ENCODE measurements around the gene TMEM92. TPM values are rescaled to one million over a fixed set of nuclear protein-coding genes. Genes with fewer than 3 reads are reported as not detected.

The TMEM92 gene
- total RNA-seq, 1 donor from 2014 or later, result 1.6 TPM

DNA sequence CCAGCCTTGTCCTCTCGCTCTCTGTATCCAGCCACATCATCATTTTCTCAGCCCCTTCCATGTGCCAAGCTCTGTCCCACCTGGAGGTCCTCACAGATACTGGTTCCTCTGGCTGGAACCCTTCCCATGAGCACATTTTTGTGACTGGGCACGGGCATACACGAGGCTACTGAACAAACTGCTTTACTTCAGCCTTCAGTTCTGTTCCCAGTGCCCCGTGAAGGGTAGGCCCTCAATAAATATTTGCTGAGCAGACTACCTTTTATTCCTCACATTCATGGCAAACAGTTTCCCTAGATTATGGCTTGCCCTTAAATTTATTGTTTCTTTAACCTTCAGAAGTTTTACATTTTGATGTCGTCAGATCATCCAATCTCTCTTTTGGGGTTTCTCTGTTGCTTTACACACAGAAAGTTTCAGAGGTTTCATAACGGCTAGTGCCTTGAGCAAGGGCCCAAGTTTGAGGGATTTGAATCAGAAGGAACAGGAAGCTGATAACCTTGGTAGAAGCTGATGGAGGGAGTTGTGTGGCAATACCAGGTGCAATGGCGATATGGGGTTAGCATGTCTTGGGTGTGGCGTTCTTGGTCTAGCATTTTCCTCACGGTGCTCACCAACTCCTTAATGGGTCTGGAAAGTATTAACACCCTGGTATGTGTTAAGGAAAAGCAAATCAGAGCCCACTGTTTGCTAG lies 27.8 kb downstream of the TMEM92 start:
- TF ChIP-seq, protein P1, sequence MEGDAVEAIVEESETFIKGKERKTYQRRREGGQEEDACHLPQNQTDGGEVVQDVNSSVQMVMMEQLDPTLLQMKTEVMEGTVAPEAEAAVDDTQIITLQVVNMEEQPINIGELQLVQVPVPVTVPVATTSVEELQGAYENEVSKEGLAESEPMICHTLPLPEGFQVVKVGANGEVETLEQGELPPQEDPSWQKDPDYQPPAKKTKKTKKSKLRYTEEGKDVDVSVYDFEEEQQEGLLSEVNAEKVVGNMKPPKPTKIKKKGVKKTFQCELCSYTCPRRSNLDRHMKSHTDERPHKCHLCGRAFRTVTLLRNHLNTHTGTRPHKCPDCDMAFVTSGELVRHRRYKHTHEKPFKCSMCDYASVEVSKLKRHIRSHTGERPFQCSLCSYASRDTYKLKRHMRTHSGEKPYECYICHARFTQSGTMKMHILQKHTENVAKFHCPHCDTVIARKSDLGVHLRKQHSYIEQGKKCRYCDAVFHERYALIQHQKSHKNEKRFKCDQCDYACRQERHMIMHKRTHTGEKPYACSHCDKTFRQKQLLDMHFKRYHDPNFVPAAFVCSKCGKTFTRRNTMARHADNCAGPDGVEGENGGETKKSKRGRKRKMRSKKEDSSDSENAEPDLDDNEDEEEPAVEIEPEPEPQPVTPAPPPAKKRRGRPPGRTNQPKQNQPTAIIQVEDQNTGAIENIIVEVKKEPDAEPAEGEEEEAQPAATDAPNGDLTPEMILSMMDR (conservative IDR thresholded peaks at IDR 0.05), result no peak
- Mint-ChIP-seq H3K27me3 (no peaks in the 10 kb centered on the region), H3K36me3 (no peaks in the 10 kb centered on the region), H3K4me3 (no peak overlapping the region), H3K4me1 (ENCODE audit: unreplicated experiment) (peaks cover 12% of the 10 kb centered on the region), H3K9me3 (no peaks in the 10 kb centered on the region), H3K27ac (no peak overlapping the region)
- no peak for DNase-seq (ENCODE audit: extremely low spot score, unreplicated experiment)

DNA sequence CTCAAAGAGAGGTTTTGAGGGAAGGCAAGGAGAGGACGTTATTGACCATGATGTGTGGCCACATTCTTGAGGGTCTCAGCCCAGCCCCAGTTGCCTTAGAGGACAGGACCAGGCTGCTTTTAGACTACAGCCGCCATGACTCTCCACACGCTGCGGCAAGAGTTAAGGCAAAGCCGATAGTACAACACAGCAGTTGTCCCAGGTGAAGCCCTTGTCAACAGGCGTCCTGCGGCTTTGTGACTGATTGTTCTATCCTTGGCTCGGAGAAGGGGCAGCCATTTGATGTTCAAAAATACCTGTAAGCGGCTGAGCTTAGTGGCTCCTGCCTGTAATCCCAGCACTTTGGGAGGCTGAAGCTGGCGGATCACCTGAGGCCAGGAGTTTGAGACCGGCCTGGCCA lies 28.8 kb downstream of the TMEM92 start:
- Mint-ChIP-seq H3K27ac (no peak overlapping the region), H3K36me3 (no peaks in the 10 kb centered on the region), H3K4me3 (no peak overlapping the region), H3K27me3 (no peaks in the 10 kb centered on the region), H3K9me3 (no peaks in the 10 kb centered on the region), H3K4me1 (ENCODE audit: unreplicated experiment) (peaks cover 12% of the 10 kb centered on the region)
- DNase-seq (ENCODE audit: extremely low spot score, unreplicated experiment), result no peak
- TF ChIP-seq, protein P1 (conservative IDR thresholded peaks at IDR 0.05), result no peak

DNA sequence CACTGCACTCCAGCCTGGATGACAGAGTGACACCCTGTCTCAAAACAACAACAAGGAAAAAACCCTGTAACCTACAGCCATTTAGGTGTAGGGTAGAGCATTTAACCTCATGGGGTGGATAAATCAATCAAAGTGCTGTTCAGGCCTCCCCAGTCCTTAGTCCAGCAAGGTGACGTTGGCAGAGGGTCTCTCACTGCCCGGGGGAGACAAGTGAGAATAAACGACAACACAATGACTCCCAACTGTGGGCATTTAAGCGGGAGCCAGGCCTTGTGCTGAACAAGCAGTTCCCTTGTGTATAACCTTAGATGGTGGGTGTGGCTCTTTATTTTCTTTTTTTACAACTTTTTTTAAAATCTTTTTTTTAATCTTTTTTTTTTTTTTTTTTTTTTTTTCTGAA lies 29.3 kb downstream of the TMEM92 start:
- no peaks in the 10 kb centered on the region for H3K36me3 Mint-ChIP-seq
- TF ChIP-seq, protein P1 (conservative IDR thresholded peaks at IDR 0.05), result no peak
- peaks cover 14% of the 10 kb centered on the region for H3K4me1 Mint-ChIP-seq (ENCODE audit: unreplicated experiment)
- no peaks in the 10 kb centered on the region for H3K27me3 Mint-ChIP-seq
- H3K4me3 Mint-ChIP-seq, result no peak overlapping the region
- no peak for DNase-seq (ENCODE audit: extremely low spot score, unreplicated experiment)
- no peaks in the 10 kb centered on the region for H3K9me3 Mint-ChIP-seq
- H3K27ac Mint-ChIP-seq, result no peak overlapping the region

DNA sequence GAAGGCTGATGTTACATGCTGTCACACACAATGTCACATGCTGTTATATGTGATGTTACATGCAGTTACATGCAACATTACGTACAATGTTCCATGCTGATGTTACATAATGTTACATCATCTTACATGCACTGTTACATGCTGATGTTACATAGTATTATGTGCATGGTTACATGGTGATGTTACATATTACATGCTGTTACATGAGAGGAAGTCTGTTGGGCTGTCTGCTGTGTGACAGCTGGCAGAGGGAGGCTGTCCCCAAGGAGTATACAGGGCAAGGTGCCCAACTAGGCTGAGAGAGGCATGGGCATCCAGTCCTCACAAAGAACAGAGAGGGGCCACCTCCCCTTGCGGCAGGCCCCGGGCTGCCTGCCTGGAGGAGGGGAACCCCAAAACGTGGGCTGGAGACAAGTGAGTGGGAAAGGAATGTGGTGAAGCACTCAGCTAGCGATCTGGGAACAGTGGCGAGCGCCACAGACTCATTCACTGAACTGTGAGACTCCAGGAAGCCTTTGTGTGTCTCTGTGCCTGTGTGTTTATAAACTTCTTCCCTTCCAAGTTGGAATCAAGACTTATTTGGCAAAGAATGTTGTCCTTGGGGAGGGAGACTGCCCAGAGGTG lies 30.6 kb downstream of the TMEM92 start:
- H3K27me3 Mint-ChIP-seq, result no peaks in the 10 kb centered on the region
- no peak overlapping the region for H3K27ac Mint-ChIP-seq
- no peak overlapping the region for H3K4me3 Mint-ChIP-seq
- TF ChIP-seq, protein P1 (conservative IDR thresholded peaks at IDR 0.05), result no peak
- DNase-seq (ENCODE audit: extremely low spot score, unreplicated experiment), result no peak
- H3K4me1 Mint-ChIP-seq (ENCODE audit: unreplicated experiment), result peaks cover 14% of the 10 kb centered on the region
- H3K36me3 Mint-ChIP-seq, result no peaks in the 10 kb centered on the region
- no peaks in the 10 kb centered on the region for H3K9me3 Mint-ChIP-seq

DNA sequence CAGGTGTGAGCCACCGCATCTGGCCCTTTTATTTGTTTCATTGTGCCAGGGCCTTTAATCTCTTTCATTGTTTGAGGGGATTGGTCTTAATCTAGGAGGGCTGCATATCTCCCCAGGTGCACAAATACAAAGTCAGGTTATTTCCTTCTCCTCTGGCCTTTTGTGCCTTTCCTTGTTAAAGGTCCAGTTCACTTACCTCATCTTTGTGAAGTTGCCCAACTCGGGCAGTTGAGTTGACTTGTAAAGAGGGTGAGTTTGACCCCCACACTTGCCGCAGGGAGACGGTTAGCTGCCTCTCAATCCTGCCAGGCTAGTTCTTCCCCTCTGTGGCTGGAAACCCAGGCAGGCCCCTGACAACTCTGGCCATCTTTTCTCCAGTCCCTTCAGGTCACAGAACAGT lies 33.4 kb downstream of the TMEM92 start:
- no peak for DNase-seq (ENCODE audit: extremely low spot score, unreplicated experiment)
- TF ChIP-seq, protein P1 (conservative IDR thresholded peaks at IDR 0.05), result no peak
- Mint-ChIP-seq H3K36me3 (no peaks in the 10 kb centered on the region), H3K4me3 (no peak overlapping the region), H3K27ac (no peak overlapping the region), H3K9me3 (no peaks in the 10 kb centered on the region), H3K4me1 (ENCODE audit: unreplicated experiment) (peaks cover 23% of the 10 kb centered on the region), H3K27me3 (no peaks in the 10 kb centered on the region)

All from type B pancreatic cell (in vitro differentiated cells).